NCI-H526 treated with DMSO at 0.1 percent for 48 hours (cell line): ENCODE measurements around the gene RFTN1.

Experiments
- DNase-seq: peaks from one replicate; lab custom pipeline; 2025; lab: John Stamatoyannopoulos, UW

RFTN1 gene

GRCh38 chr3:16406579-16406978, 106.9 kb downstream of the RFTN1 start:
- DNase-seq, result no peak

GRCh38 chr3:16406166-16406565, 107.3 kb downstream of the RFTN1 start:
- DNase-seq, result no peak

- DNase-seq, result no peak
Observed at GRCh38 chr3:16404349-16404895, 109.1 kb downstream of the RFTN1 start.

- DNase-seq, result no peak
Observed at GRCh38 chr3:16402451-16402850, 111.0 kb downstream of the RFTN1 start.

GRCh38 chr3:16401273-16401672, 112.2 kb downstream of the RFTN1 start:
- DNase-seq, result no peak

GRCh38 chr3:16400106-16400931, 113.2 kb downstream of the RFTN1 start:
- DNase-seq, result no peak

GRCh38 chr3:16399473-16399872, 114.0 kb downstream of the RFTN1 start:
- DNase-seq, result no peak

- DNase-seq, result no peak
Observed at GRCh38 chr3:16398648-16399047, 114.9 kb downstream of the RFTN1 start.

- DNase-seq, result no peak
Observed at GRCh38 chr3:16396202-16396601, 117.3 kb downstream of the RFTN1 start.

GRCh38 chr3:16395212-16395611, 118.3 kb downstream of the RFTN1 start:
- DNase-seq, result no peak

- DNase-seq, result no peak
Observed at GRCh38 chr3:16394639-16395038, 118.9 kb downstream of the RFTN1 start.

- no peak for DNase-seq
Observed at GRCh38 chr3:16392717-16393116, 120.8 kb downstream of the RFTN1 start.

GRCh38 chr3:16392065-16392464, 121.4 kb downstream of the RFTN1 start:
- DNase-seq, result no peak

- DNase-seq, result no peak
Observed at GRCh38 chr3:16390581-16390980, 122.9 kb downstream of the RFTN1 start.

- DNase-seq, result no peak
Observed at GRCh38 chr3:16388850-16389441, 124.6 kb downstream of the RFTN1 start.

- DNase-seq, result no peak
Observed at GRCh38 chr3:16386561-16386960, 126.9 kb downstream of the RFTN1 start.

GRCh38 chr3:16385151-16385550, 128.3 kb downstream of the RFTN1 start:
- no peak for DNase-seq

- no peak for DNase-seq
Observed at GRCh38 chr3:16383864-16384263, 129.6 kb downstream of the RFTN1 start.

GRCh38 chr3:16382845-16383244, 130.7 kb downstream of the RFTN1 start:
- no peak for DNase-seq

GRCh38 chr3:16381426-16381825, 132.1 kb downstream of the RFTN1 start:
- DNase-seq, result no peak

- no peak for DNase-seq
Observed at GRCh38 chr3:16380421-16380820, 133.1 kb downstream of the RFTN1 start.

- no peak for DNase-seq
Observed at GRCh38 chr3:16379838-16380237, 133.7 kb downstream of the RFTN1 start.

GRCh38 chr3:16378920-16379319, 134.6 kb downstream of the RFTN1 start:
- DNase-seq, result no peak
